Stomach smooth muscle (tissue), 2 donors: ENCODE results near the gene MAP4K3.
A peak's percentile ranks its signal among the peaks of the same experiment; 100 is the strongest.

Experiments
- H3K27ac ChIP-seq: one replicate; pipeline ENCODE4 v1.7.0; 2013; ENCODE audit warnings: mild to moderate bottlenecking, low read length, inconsistent platforms
- H3K27me3 ChIP-seq, 2 donors: one replicate each; pipeline ENCODE4 v1.7.0; 2013; ENCODE audit warnings: low read length in 2 of 2; ENCODE audit not compliant: insufficient read depth in 2 of 2, control insufficient read depth in 1 of 2
- H3K36me3 ChIP-seq, 2 donors: one replicate each; pipeline ENCODE4 v1.7.0; 2013; ENCODE audit warnings: low read length in 2 of 2; ENCODE audit not compliant: control insufficient read depth in 2 of 2, insufficient read depth in 2 of 2
- H3K4me1 ChIP-seq: one replicate; pipeline ENCODE4 v1.7.0; 2013; ENCODE audit warnings: low read length; ENCODE audit not compliant: control insufficient read depth, insufficient read depth
- H3K4me3 ChIP-seq, 2 donors: one replicate each; pipeline ENCODE4 v1.7.0; 2013; ENCODE audit warnings: low read length in 2 of 2
- H3K9ac ChIP-seq, 2 donors: one replicate each; pipeline ENCODE4 v1.7.0; 2013; ENCODE audit warnings: low read length in 2 of 2, mild to moderate bottlenecking in 1 of 2
- H3K9me3 ChIP-seq, 2 donors: one replicate each; pipeline ENCODE4 v1.7.0; 2013; ENCODE audit warnings: low read length in 2 of 2; ENCODE audit not compliant: control insufficient read depth in 2 of 2
- donor health status: healthy.
- donor health status: Pancreatic carcinoma.

MAP4K3 gene

DNA sequence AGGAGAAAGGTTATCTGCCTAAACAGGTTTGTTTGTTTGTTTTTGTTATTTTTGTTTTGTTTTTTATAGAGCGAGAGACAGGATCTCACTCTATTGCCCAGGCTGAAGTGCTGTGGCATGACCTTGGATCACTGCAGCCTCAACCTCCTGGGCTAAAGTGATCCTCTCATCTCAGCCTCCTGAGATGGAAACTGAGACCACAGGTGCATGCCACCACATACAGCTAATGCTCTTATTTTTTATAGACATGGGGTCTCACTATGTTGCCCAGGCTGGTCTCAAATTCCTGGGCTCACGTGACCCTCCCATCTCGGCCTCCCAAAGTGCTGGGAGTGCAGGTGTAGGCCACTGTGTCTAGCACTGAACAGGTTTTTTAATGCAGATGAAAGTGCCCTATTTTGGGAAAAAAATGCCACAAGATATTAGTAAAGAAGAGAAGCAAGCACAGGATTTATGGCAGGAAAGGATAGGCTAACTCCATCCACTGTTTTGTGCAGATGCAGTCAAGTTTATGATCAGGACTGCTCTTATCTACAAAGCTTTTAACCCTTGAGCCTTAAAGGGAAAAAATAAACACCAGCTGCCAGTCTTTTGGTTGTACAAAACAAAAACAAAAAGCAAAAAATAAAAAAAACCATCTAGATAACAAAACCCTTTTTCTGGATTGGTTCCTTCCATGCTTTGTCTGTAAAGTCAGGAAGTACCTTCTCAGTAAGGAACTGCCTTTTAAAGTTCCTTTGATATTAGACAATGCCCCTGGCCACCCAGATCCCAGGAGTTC lies 29.4 kb downstream of the MAP4K3 start:
- Histone ChIP-seq H3K9ac (no peak overlapping the region), H3K9me3 (no peaks in the 10 kb centered on the region), H3K4me3 (no peak overlapping the region), H3K27ac (no peak overlapping the region), H3K36me3 (peaks cover 0 to 2% of the 10 kb centered on the region in 2 donors), H3K4me1 (peaks cover 13% of the 10 kb centered on the region), H3K27me3 (no peaks in the 10 kb centered on the region)

DNA sequence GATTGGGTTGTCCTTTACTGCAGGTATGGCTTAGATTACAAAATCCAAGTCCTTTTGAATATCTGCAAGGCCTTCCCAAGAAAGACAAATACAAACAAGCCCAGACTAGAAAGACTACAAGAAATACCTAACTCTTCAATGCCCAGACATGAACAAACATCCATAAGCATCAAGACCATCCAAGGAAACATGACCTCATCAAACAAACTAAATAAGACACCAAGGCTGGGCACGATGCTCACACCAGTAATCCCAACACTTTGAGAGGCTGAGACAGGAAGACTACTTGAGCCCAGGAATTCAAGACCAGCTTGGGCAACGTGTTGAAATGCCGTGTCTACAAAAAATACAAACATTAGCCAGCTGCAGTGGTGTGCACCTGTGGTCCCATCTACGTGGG lies 31.7 kb downstream of the MAP4K3 start:
- H3K4me1 ChIP-seq, result peaks cover 10% of the 10 kb centered on the region

GRCh38 chr2:39403311-39403710 lies 33.8 kb downstream of the MAP4K3 start:
- no peak overlapping the region for H3K27ac ChIP-seq
- H3K9ac ChIP-seq, result no peak overlapping the region
- peaks cover 0 to 2% of the 10 kb centered on the region in 2 donors for H3K36me3 ChIP-seq
- H3K4me3 ChIP-seq, result no peak overlapping the region
- peaks cover 10% of the 10 kb centered on the region for H3K4me1 ChIP-seq
- no peaks in the 10 kb centered on the region for H3K27me3 ChIP-seq
- no peaks in the 10 kb centered on the region for H3K9me3 ChIP-seq

More for the DNA sequence above, 31.7 kb downstream of the MAP4K3 start:
- H3K27ac ChIP-seq, result no peak overlapping the region
- no peak overlapping the region for H3K4me3 ChIP-seq
- H3K9me3 ChIP-seq, result no peaks in the 10 kb centered on the region
- no peaks in the 10 kb centered on the region for H3K27me3 ChIP-seq
- peaks cover 0 to 2% of the 10 kb centered on the region in 2 donors for H3K36me3 ChIP-seq
- no peak overlapping the region for H3K9ac ChIP-seq

DNA sequence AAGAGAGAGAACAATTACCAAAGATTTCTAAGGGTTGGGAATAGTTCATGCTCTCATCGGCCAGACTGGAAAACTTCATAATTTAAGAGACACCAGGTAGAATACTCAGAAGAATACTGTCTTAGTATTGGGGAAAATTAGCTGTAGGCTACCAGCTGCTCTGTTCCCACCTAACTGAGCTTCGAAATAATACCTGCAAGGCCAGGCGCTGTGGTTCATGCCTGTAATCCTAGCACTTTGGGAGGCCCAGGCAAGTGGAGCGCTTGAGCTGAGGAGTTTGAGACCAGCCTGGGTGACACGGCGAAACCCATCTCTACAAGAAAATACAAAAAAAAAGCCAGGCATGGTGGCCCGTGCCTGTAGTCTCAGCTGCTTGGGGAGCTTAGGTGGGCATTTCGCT lies 35.8 kb downstream of the MAP4K3 start:
- no peaks in the 10 kb centered on the region for H3K9me3 ChIP-seq
- H3K9ac ChIP-seq, result no peak overlapping the region
- no peaks in the 10 kb centered on the region for H3K27me3 ChIP-seq
- peaks cover 10% of the 10 kb centered on the region for H3K4me1 ChIP-seq
- no peak overlapping the region for H3K4me3 ChIP-seq
- H3K36me3 ChIP-seq, result peaks cover 0 to 2% of the 10 kb centered on the region in 2 donors
- no peak overlapping the region for H3K27ac ChIP-seq

DNA sequence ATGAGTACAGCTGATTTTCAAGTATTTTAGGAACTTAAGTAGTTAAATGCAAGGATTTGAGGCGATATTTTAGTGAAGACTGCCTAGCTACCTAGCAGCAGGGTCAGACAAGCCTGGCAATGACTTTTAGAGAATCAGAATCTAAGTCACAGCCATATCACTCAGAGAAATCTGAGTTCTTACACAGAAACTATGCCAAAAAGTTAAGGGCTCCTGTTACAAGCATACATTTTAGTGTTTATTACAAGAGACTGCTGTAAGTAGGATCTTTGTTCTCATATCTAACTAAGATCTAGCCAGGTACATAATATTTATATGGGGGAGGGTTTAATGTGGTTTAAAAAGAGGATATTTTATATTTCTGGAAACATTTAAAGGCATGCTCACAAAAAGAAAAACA lies 37.5 kb downstream of the MAP4K3 start:
- Histone ChIP-seq H3K36me3 (peaks cover 0 to 2% of the 10 kb centered on the region in 2 donors), H3K27ac (no peak overlapping the region), H3K9ac (no peak overlapping the region)

GRCh38 chr2:39395313-39395712 lies 41.8 kb downstream of the MAP4K3 start:
- H3K9ac ChIP-seq, result no peak overlapping the region
- no peaks in the 10 kb centered on the region for H3K36me3 ChIP-seq
- H3K4me1 ChIP-seq, result peaks cover 3% of the 10 kb centered on the region
- H3K27ac ChIP-seq, result no peak overlapping the region
- H3K9me3 ChIP-seq, result no peaks in the 10 kb centered on the region
- no peaks in the 10 kb centered on the region for H3K27me3 ChIP-seq
- no peak overlapping the region for H3K4me3 ChIP-seq

More for the DNA sequence above, 37.5 kb downstream of the MAP4K3 start:
- Histone ChIP-seq H3K27me3 (no peaks in the 10 kb centered on the region), H3K9me3 (no peaks in the 10 kb centered on the region), H3K4me1 (peaks cover 13% of the 10 kb centered on the region), H3K4me3 (no peak overlapping the region)

DNA sequence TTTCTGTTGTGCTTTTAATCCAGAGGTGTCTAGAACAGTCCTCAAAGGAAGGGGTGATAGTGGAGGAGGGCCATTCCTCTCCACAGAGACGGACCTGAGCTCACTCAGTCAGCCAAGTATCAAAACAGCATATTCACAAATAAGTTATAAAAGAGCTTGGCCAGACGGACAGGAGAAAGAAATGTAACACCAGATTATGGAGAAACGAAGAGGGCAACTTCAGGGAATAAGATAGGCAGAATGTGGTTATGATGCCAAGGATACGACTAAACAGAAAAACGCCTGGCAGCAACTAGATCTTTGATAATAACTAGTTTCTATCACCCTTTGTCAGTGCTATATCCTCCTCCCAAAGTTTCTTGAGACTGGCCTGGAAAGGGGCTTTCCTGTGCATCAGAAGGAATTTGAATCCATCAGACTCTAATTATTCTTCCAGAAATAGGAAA lies 42.5 kb downstream of the MAP4K3 start:
- Histone ChIP-seq H3K9me3 (no peaks in the 10 kb centered on the region), H3K36me3 (no peaks in the 10 kb centered on the region), H3K4me1 (peaks cover 3% of the 10 kb centered on the region), H3K27ac (peak overlapping the region; percentile 26), H3K27me3 (no peaks in the 10 kb centered on the region), H3K4me3 (peak overlapping the region in 1 of 2 donors; percentile 41), H3K9ac (no peak overlapping the region)

DNA sequence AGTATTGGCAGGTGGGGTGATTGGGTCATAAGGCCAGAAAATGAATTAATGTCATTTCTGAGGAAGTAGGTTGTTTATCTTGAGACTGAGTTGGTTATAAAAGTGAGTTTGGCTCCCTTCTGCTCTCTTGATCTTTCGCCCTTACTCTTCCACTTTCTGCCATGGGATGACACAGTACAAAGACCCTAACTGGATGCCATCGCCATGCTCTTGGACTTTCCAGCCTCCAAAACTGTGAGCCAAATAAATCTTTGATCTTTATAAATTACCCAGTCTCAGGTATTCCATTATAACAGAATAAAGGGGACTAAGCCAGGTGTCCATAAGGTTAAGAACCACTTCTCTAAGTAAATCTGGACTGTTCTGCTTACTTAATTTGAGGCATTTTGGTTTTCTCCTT lies 44.4 kb downstream of the MAP4K3 start:
- Histone ChIP-seq H3K9ac (no peak overlapping the region), H3K4me3 (no peak overlapping the region), H3K27me3 (no peaks in the 10 kb centered on the region), H3K27ac (no peak overlapping the region), H3K4me1 (peaks cover 3% of the 10 kb centered on the region), H3K36me3 (no peaks in the 10 kb centered on the region), H3K9me3 (no peaks in the 10 kb centered on the region)

DNA sequence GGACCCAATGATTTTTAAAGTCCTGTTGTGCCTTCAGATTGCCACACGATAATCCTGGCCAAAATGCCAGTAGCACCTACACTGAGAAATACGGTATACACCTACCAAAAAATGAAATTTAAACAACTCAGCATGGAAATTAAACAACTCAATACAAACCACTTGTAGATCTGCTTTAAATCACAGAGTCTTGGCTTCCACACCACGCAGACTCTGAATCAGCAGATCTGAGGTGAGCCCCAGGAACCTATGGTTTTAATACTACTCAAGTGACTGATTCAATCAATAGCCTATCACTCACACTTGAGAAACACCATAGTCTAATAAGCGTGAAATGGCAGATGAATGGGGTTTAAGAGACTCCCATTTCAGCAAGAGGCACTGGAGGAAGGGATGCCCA lies 46.9 kb downstream of the MAP4K3 start:
- Histone ChIP-seq H3K9me3 (no peaks in the 10 kb centered on the region), H3K4me1 (peaks cover 6% of the 10 kb centered on the region), H3K27me3 (no peaks in the 10 kb centered on the region), H3K9ac (no peak overlapping the region), H3K27ac (no peak overlapping the region), H3K36me3 (no peaks in the 10 kb centered on the region), H3K4me3 (no peak overlapping the region)

GRCh38 chr2:39386064-39386463 lies 51.0 kb downstream of the MAP4K3 start:
- H3K27ac ChIP-seq, result no peak overlapping the region
- H3K27me3 ChIP-seq, result no peaks in the 10 kb centered on the region
- H3K4me1 ChIP-seq, result peaks cover 3% of the 10 kb centered on the region
- H3K9ac ChIP-seq, result no peak overlapping the region
- H3K4me3 ChIP-seq, result no peak overlapping the region
- no peaks in the 10 kb centered on the region for H3K36me3 ChIP-seq
- no peaks in the 10 kb centered on the region for H3K9me3 ChIP-seq

DNA sequence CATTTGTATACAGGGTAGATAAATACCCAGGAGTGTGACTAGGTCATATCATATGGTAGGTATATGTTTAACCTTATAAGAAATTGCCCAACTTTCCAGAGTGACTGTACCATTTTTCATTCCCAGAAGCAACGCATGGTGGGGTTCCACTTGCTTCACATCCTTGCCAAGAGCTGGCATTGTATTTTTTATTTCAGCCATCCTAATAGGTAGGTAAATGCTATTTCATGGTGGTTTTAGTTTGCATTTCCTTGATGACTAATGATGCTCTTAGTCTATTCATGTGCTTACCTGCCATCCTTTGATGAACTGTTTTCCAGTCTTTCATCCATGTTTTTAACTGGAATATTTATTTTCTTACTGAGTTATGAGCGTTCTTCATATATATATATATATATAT lies 51.9 kb downstream of the MAP4K3 start:
- Histone ChIP-seq H3K9ac (no peak overlapping the region), H3K4me1 (peaks cover 6% of the 10 kb centered on the region), H3K27me3 (no peaks in the 10 kb centered on the region), H3K36me3 (no peaks in the 10 kb centered on the region), H3K9me3 (no peaks in the 10 kb centered on the region), H3K27ac (no peak overlapping the region), H3K4me3 (no peak overlapping the region)
